ENCODE results near the gene NID2. TPM values are rescaled to one million over a fixed set of nuclear protein-coding genes. Genes with fewer than 3 reads are reported as not detected.

The NID2 gene
- polyA plus RNA-seq, 6 donors from 2014 or later: 0.52 to 1.7 (median 0.77) TPM; not detected in 1

GRCh38 chr14:51962711-51963110 lies 106.1 kb downstream of the NID2 start:
- Mint-ChIP-seq H3K27me3 (no peaks in the 10 kb centered on the region), H3K9me3 (peaks cover 8 to 26% (median 15%) of the 10 kb centered on the region in 7 donors), H3K4me3 (no peak overlapping the region), H3K36me3 (peaks cover 37 to 46% of the 10 kb centered on the region in 2 donors), H3K27ac (peak overlapping the region in 5 of 6 donors; percentile 5 to 65 (median 30)), H3K4me1 (peaks cover 15 to 19% (median 18%) of the 10 kb centered on the region in 3 donors)
- ATAC-seq (ENCODE audit: low read depth in 2 of 2) (no peak), DNase-seq (no peak)

GRCh38 chr14:51960866-51961265 lies 108.0 kb downstream of the NID2 start:
- no peak for ATAC-seq (ENCODE audit: low read depth in 2 of 2)
- DNase-seq: no peak
- H3K4me3 Mint-ChIP-seq: no peak overlapping the region
- H3K27me3 Mint-ChIP-seq: no peaks in the 10 kb centered on the region
- peaks cover 47 to 57% of the 10 kb centered on the region in 2 donors for H3K36me3 Mint-ChIP-seq
- no peak overlapping the region for H3K27ac Mint-ChIP-seq
- peaks cover 8 to 35% (median 18%) of the 10 kb centered on the region in 7 donors for H3K9me3 Mint-ChIP-seq
- peaks cover 19 to 22% (median 22%) of the 10 kb centered on the region in 3 donors for H3K4me1 Mint-ChIP-seq

- H3K27ac Mint-ChIP-seq: no peak overlapping the region
- ATAC-seq (ENCODE audit: low read depth in 2 of 2) (no peak), DNase-seq (no peak)
- peaks cover 47 to 57% of the 10 kb centered on the region in 2 donors for H3K36me3 Mint-ChIP-seq
- peaks cover 8 to 35% (median 18%) of the 10 kb centered on the region in 7 donors for H3K9me3 Mint-ChIP-seq
- H3K27me3 Mint-ChIP-seq: no peaks in the 10 kb centered on the region
- H3K4me3 Mint-ChIP-seq: no peak overlapping the region
- peaks cover 19 to 22% (median 22%) of the 10 kb centered on the region in 3 donors for H3K4me1 Mint-ChIP-seq
These were observed 108.9 kb downstream of the NID2 start for GRCh38 chr14:51959928-51960327.

GRCh38 chr14:51957950-51958349 lies 110.9 kb downstream of the NID2 start:
- Mint-ChIP-seq H3K4me3 (no peak overlapping the region), H3K27ac (peak overlapping the region in 1 of 6 donors; percentile 11), H3K27me3 (no peaks in the 10 kb centered on the region), H3K36me3 (peaks cover 57 to 59% of the 10 kb centered on the region in 2 donors), H3K9me3 (peaks cover 8 to 35% (median 18%) of the 10 kb centered on the region in 7 donors), H3K4me1 (peaks cover 19 to 28% (median 23%) of the 10 kb centered on the region in 3 donors)
- DNase-seq (no peak), ATAC-seq (ENCODE audit: low read depth in 2 of 2) (no peak)

Other genes with a start within 250 kb of the NID2 start
- 10 to 100 TPM; 74.1 to 98.6 (median 91.4) TPM for gene GNG2, start 208.4 kb downstream of the NID2 start, polyA plus RNA-seq (ENCODE audit: low read depth in 6 of 6)
- 100 to 1,000 TPM in 5 of 6 donors, 10 to 100 TPM in 1; 95.0 to 184 (median 171) TPM for gene RTRAF, start 79.5 kb downstream of the NID2 start, polyA plus RNA-seq (ENCODE audit: low read depth in 6 of 6)
- under 1 TPM in 4 of 6 donors, not detected in 2; 0.16 to 0.61 (median 0.23) TPM for gene PTGDR, start 198.6 kb upstream of the NID2 start, polyA plus RNA-seq (ENCODE audit: low read depth in 6 of 6)
- gene PTGER2, start 245.3 kb upstream of the NID2 start, polyA plus RNA-seq (ENCODE audit: low read depth in 6 of 6): under 1 TPM in 5 of 6 donors, not detected in 1; 0.23 to 0.88 (median 0.39) TPM

Data from naive B cell (primary cell).